Posterior vena cava (tissue), 2 donors: ENCODE data around the gene PLCD1. TPM values are rescaled to one million over a fixed set of nuclear protein-coding genes. Genes with fewer than 3 reads are reported as not detected.
A peak's percentile ranks its signal among the peaks of the same experiment; 100 is the strongest.

Experiments used
- DNase-seq: peaks from one replicate; pipeline ENCODE4 v3.0.0-alpha.2; 2020; ENCODE audit warnings: low spot score
- intact Hi-C, 2 donors: fragments of 100-400 bp; cut with DNase I; formaldehyde crosslinking; loops; one replicate each; pipeline versions ENCODE4 v1.14.1 to v1.14.2; 2022 to 2023
- total RNA-seq, 2 donors: library from RNA; stranded (reverse); fragmentation: NEBNext Ultra II Directional; extraction: Animal tissue kit (Norgen Biotek cat#: 25700); gene quantifications; one replicate each; pipeline ENCODE4 v1.2.1, GENCODE V29; 2021
- donor health status: DM: yes; HTN: yes; CAD: no.
- donor health status: DM: yes; HTN: yes; CAD: no.

The PLCD1 gene
- total RNA-seq, 2 donors from 2014 or later: 32.5 to 40.9 TPM

GRCh38 chr3:38003817-38004414, 25.5 kb downstream of the PLCD1 start:
- intact Hi-C loops: no loop called here
- DNase-seq: peak; percentile 80

DNA sequence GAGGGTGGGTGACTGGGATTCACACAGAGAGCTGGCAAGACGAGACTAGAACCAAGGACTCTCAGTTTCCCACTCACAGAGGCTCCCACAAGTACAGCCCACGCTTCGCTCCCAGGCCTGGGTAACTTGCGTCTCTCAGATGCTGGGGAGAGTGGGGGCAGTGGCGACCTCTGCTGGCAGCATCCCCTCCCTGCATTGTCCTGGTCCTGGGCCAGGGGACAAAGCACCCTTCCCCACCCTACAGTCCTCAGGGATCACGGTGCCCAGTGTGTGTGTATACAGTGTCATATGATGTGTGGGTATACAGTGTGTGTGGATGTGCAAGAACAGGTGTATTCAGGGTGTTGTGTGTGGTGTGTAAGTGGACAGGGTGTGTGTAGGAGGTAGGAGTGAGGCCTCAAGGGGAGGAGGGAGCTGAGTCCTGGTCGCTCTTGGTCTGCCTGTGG, 26.0 kb downstream of the PLCD1 start:
- peak; percentile 89 for DNase-seq
- intact Hi-C loops: no loop called here

GRCh38 chr3:38002940-38003339, 26.5 kb downstream of the PLCD1 start:
- peak; percentile 71 for DNase-seq
- intact Hi-C loops: no loop called here

DNA sequence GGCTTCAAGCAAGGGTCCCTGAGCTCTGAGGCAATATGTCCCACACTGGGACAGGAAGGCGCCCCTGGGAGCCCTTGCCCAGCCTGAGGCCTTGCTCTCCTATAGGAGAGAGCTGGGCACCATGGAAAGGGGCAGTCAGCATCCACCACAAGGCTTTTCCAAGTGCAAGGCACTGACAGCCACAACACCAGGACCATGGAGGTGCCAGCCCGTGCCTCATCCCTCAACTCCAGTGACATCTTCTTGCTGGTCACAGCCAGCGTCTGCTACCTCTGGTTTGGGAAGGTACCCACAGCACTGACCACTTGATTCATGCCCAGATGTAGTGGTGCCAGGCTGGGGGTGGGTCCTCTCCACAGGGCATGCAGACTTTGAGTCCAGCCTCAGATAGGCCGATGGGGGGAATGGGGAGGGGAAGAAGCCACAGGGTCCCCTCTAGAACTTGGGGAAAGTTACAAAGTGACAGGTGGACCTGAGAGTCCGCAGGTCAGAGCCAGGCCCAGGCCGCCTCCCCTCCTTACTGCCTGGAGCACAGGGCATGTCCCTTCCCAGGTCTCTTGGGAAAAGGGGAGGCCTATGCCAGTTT, 27.1 kb downstream of the PLCD1 start:
- DNase-seq: peak; percentile 71
- intact Hi-C loops: no loop called here

DNA sequence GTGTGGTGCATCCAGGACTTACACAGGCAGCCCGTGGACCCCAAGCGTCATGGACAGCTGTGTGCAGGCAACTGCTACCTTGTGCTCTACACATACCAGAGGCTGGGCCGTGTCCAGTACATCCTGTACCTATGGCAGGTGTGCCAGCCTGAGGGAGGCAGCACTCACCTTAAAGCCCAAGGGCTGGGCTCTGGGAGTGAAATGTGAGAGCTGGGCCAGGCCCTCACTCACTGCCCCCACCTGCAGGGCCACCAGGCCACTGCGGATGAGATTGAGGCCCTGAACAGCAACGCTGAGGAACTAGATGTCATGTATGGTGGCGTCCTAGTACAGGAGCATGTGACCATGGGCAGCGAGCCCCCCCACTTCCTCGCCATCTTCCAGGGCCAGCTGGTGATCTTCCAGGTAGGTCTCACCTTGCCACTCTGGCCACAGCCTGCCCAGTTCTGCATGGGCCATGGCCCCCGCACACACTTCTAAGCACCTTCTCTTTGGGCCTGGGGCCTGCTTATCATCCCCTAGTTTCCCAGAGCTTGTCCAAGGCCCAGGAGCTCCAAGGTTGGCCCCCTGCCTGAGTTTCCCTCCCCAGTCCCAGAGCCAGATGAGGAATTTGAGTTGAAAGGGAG, 27.9 kb downstream of the PLCD1 start:
- DNase-seq: peak; percentile 72
- intact Hi-C loops: no loop called here

DNA sequence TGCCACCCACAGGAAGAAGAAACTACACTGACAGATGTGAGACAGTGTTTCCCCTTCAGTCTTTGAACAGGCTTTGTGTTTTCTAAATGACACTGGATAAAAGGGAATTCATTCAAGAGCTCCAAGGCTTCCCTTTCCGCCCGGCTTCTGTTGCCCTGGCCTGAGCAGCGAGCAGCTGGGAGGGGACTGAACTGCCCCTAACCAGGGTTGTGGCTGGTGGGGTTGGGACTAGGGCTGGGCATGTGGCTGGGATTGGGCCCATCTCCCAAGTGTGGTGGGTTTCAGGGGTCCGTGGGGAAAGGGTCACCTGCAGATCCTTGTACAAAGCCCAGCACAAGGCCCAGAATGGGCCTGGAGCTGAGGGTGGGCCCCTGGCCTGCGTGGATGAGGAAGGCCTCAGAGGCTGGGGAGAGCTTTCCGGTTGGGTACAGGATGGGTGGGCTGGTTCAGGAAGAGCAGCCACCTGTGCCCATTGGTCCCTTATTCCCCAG, 28.4 kb downstream of the PLCD1 start:
- peak; percentile 64 for DNase-seq
- intact Hi-C loops: no loop called here

DNA sequence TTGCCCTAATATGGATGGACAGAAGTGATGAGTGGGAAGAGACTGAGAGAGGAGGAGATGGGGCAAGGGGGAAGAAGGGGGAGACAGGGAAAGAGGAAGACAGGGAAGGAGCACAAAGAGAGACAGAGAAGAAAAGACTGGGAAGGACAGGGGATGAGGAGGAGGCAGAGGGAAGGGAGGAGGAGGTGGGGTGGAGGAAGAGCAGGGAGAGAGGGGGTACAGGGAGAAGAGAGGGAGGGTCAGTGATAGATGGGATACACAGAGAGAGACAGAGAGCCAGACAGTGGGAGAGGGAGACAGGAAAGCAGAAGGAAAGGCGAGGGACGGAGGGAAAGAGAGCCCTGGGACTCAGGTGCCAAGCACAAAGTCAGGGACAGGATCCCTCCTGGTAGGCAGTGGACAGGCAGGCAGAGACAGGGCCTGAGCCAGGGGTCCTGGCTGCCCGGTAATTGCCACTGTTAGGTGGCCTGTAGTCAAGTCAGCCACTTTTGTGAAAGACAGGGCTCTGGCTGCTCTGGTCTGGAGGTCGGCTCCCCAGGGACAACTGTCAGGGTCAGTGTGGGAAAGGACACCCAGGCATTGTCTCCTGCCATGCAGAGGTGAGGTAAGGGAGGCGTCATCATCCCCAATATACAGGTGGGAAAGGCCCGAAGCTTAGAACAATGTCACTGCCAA, 29.1 kb downstream of the PLCD1 start:
- intact Hi-C loops: no loop called here
- peak; percentile 68 for DNase-seq

- peak; percentile 25 for DNase-seq
- intact Hi-C loops: no loop called here
These were observed 29.6 kb downstream of the PLCD1 start for GRCh38 chr3:37999836-38000235.

DNA sequence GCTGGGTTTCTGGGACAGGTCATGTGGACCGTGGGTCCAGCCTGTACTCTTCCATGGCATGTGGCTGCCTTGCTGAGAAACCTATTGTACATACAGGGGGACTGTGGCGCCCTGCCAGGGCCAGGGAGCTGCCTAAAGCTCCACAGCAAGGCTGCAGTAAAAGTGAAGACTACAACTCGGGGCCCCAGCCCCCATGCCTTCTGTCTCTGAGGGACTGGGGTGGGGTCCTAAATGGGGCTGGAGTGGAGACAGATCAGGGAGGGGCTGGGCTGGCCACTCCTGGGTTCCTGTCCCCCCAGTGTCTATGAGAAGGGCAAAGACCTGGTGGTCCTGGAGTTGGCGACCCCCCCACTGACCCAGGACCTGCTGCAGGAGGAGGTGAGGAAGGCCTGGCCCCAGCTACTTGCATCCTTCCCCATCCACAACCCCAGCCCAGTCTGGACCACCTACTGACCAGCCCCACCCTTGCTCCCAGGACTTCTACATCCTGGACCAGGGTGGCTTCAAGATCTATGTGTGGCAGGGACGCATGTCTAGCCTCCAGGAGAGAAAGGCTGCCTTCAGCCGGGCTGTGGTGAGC, 31.6 kb downstream of the PLCD1 start:
- peak; percentile 78 for DNase-seq
- intact Hi-C loops: no loop called here

DNA sequence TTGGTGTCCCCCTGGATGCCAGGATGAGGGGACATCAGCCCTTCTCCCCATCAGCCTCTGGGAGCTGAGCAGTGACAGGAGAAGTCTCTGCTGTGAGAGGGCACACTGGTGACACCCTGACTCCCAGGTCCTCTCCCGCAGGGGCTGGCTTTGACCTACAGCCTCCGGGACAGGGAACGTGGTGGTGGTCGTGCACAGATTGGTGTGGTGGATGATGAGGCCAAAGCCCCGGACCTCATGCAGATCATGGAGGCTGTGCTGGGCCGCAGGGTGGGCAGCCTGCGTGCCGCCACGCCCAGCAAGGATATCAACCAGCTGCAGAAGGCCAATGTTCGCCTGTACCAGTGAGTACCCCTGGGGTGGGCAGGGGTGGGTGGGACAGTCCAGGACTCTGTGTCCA, 32.1 kb downstream of the PLCD1 start:
- DNase-seq: peak; percentile 72
- intact Hi-C loops: no loop called here

DNA sequence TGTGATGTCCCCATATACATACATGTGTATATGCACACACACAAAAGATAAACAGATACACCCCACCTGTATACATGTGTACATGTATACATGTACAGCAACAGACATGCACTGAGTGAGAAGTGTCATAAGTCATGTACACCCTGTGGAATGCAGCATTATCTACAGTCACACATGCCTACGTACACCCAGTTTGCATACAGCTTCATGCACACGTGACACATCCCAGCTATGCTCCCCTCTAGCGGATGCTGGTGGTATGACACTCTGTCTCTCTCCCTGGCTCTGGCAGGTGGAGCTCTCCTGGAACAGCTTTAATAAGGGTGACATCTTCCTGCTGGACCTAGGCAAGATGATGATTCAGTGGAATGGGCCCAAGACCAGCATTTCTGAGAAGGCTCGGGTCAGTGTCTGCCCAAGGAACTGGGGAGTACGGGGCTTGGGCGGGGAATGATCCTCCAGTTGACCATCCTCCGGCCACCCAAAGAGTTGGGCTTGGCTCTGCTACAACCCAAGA, 32.6 kb downstream of the PLCD1 start:
- DNase-seq: peak; percentile 89

DNA sequence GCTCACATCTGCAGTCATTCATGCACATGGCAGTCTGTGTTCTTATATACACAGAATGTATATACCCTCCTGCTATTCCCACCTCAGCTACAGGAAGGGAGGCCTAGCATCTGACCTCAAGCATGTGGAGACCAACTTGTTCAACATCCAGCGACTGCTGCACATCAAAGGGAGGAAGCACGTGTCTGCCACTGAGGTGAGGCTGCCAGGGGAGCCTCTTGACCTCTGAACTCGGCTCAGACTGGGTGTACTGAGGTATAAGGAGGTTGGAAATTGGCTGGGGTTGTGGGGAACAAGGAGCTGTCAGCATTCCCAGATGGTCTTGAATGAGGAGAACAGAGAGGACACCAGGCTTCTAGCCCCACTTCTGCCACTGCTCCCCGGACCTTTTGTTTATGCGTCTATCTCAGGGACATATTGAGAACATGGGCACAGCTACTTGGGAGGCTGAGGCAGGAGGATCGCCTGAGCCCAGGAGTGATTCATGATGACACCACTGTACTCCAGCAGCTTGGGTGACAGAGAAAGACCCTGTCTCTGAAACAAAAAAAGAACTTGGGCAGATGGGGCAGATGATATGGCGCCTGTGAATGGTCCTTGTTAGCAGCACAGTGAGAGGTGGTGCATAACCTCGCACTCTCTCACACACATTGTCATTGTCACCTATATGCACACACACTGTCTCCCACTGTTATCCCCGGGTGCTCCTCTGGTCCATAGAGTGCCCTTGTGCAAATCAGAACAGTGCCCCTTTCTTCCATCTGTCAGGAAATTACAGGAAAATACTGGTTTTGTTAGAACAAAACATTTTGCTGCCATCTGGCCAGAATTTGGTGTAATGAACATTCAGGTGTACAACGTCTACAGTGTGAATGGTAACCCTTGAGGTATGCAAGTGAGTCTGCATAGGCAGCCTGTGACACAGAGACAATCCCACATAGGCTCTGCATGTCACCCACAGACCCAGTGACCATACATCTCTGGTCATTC, 33.5 kb downstream of the PLCD1 start:
- peak; percentile 36 for DNase-seq
- intact Hi-C loops: no loop called here

More for the DNA sequence above, 32.6 kb downstream of the PLCD1 start:
- intact Hi-C loops: no loop called here

DNA sequence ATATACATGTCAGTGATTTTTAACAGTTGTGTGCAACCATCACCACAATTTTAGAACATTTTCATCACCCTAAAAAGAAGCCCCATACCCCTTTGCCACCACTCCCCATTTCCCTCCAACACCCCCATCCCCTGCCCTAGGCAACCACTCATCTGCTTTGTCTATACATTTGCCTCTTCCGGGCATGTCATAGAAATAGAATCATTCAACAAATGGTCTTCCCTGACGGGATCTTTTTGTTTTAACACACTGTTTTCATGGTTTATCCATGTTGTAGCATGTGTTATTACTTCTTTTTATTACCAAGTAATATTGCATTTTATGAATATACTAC, 34.8 kb downstream of the PLCD1 start:
- intact Hi-C loops: no loop called here

DNA sequence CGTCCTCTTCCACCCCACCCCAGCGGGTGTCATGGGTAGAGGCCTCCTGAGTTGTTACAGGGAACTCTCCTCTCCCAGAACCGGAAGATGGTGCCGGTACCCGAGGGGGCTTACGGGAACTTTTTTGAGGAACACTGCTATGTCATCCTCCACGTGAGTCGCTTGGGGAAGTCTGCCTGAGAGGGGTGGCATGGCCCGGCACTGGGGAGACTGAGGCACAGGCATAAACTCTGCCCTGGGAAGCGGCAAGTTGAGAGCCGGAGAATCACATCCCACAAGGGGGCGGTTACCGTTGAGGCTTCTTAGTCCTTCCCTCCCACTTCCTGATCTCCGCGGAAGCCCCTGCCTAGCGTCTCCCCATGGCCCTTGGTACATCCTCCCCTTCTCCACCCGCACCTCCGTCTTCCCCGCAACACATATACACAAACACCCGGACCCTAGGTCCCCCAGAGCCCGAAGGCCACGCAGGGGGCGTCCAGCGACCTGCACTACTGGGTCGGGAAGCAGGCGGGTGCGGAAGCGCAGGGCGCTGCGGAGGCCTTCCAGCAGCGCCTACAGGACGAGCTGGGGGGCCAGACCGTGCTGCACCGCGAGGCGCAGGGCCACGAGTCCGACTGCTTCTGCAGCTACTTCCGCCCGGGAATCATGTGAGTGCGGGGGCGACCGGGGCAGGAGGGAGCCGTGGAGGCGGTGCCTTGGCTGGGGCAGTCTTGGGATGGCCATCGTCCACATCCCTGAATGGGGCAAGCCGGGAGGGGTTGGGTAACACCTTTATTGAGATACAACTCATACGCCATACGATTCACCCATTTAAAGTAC, 35.4 kb downstream of the PLCD1 start:
- peak; percentile 95 for DNase-seq
- intact Hi-C loops: no loop called here

More for the DNA sequence above, 34.8 kb downstream of the PLCD1 start:
- DNase-seq: no peak

- DNase-seq: no peak
- intact Hi-C loops: no loop called here
These were observed 36.0 kb downstream of the PLCD1 start for GRCh38 chr3:37993460-37993819.

- no peak for DNase-seq
- intact Hi-C loops: no loop called here
These were observed 36.4 kb downstream of the PLCD1 start for GRCh38 chr3:37993067-37993455.

- no peak for DNase-seq
- intact Hi-C loops: no loop called here
These were observed 37.0 kb downstream of the PLCD1 start for GRCh38 chr3:37992271-37993066.
